NB4 (cell line): ENCODE measurements around the gene HBB.
"Not testable (repeated sequence)": the region's sequence is repeated elsewhere in the genome, so short reads cannot be mapped to it uniquely, and the experiment has no call there.

Experiments used
- DNase-seq: peaks from one replicate; pipeline ENCODE4 v3.0.0; 2010; ENCODE audit warnings: low read depth
- H3K4me3 ChIP-seq: one replicate; pipeline ENCODE4 v1.5.1; 2011; ENCODE audit warnings: mild to moderate bottlenecking, low read depth, low read length, moderate library complexity
- MYC ChIP-seq: IDR thresholded peaks from 2 replicates; pipeline ENCODE4 v1.6.1; 2011; ENCODE audit warnings: low read depth, low read length
- POLR2A ChIP-seq: IDR thresholded peaks from 2 replicates; pipeline ENCODE4 v1.6.1; 2011; ENCODE audit warnings: mild to moderate bottlenecking; ENCODE audit not compliant: insufficient read length; ENCODE audit errors: extremely low read depth
- TF ChIP-seq, protein P1 (sequence below): IDR thresholded peaks from one replicate; pipeline ENCODE4 v1.5.1; 2012; ENCODE audit warnings: low read depth, low read length
- TF ChIP-seq, protein P2 (sequence below): IDR thresholded peaks from 2 replicates; pipeline ENCODE4 v1.6.1; 2011; ENCODE audit warnings: low read depth, low read length

Gene HBB

DNA sequence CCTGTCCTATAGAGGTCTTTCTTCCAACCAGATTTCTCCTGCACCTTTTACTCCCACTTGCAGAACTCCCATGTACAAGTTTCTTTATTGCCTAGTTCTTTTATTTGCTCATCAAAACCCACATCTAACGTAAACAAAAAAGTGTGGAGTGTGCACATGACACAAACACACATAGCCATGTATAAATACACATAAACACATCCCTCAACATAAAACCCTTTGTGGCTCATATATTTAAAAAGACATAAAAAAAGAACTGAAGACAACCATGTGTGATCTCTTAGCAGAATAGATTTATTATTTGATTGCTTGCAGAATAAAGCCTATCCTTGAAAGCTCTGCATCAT, 26.0 kb upstream of the HBB start:
- DNase-seq: no peak
- TF ChIP-seq, protein P1, sequence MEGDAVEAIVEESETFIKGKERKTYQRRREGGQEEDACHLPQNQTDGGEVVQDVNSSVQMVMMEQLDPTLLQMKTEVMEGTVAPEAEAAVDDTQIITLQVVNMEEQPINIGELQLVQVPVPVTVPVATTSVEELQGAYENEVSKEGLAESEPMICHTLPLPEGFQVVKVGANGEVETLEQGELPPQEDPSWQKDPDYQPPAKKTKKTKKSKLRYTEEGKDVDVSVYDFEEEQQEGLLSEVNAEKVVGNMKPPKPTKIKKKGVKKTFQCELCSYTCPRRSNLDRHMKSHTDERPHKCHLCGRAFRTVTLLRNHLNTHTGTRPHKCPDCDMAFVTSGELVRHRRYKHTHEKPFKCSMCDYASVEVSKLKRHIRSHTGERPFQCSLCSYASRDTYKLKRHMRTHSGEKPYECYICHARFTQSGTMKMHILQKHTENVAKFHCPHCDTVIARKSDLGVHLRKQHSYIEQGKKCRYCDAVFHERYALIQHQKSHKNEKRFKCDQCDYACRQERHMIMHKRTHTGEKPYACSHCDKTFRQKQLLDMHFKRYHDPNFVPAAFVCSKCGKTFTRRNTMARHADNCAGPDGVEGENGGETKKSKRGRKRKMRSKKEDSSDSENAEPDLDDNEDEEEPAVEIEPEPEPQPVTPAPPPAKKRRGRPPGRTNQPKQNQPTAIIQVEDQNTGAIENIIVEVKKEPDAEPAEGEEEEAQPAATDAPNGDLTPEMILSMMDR: no peak
- TF ChIP-seq MYC: no peak
- TF ChIP-seq, protein P2, sequence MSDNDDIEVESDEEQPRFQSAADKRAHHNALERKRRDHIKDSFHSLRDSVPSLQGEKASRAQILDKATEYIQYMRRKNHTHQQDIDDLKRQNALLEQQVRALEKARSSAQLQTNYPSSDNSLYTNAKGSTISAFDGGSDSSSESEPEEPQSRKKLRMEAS: no peak
- TF ChIP-seq POLR2A: no peak
- H3K4me3 ChIP-seq: no peak overlapping the region

GRCh38 chr11:5252192-5252918, 25.5 kb upstream of the HBB start:
- no peak for DNase-seq
- H3K4me3 ChIP-seq: no peak overlapping the region
- TF ChIP-seq, protein P1: no peak
- TF ChIP-seq, protein P2: no peak
- TF ChIP-seq MYC: no peak
- no peak for TF ChIP-seq POLR2A

GRCh38 chr11:5251746-5252145, 24.9 kb upstream of the HBB start:
- DNase-seq: no peak
- no peak overlapping the region for H3K4me3 ChIP-seq
- TF ChIP-seq POLR2A: no peak
- TF ChIP-seq, protein P2: no peak

DNA sequence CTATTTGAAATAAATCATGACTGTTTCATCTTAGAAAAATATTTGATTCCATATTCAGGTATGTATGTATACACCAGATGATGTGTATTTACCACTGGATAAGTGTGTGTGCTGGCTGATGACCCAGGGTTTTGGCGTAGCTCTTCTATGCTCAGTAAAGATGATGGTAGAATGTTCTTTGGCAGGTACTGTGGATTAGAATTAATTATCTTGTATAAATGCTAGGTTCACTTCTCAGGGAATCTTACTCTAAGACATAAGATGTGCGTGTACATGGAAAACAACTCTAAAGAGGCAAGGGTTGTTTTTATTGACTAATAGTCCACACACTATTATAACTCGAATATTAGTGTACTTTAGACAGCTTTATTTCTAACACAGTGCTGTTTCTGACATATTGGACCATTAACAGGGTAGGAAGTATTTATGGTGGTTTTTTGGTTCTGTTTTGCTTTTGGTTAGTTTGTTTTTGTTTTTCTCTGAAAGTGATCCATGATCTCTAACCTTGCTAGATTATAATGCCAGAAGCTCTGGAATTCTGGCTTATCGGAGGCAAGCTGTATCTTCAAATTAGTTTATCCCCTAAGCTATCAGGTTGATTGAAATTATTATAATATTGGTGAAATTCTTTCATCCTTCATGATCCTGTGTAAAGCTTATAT, 23.8 kb upstream of the HBB start:
- no peak overlapping the region for H3K4me3 ChIP-seq
- TF ChIP-seq, protein P1: no peak
- TF ChIP-seq MYC (no peak), POLR2A (no peak)
- TF ChIP-seq, protein P2: no peak

GRCh38 chr11:5249807-5250396, 23.0 kb upstream of the HBB start, which contains the start of gene HBG1:
Gene HBG1, minus strand, starts transcription at chr11:5249857. Its CDS starts 53 bp downstream, at chr11:5249804.
- H3K4me3 ChIP-seq: not testable (repeated sequence)

More for the DNA sequence above, 23.8 kb upstream of the HBB start:
- no peak for DNase-seq

GRCh38 chr11:5248498-5248897, 21.6 kb upstream of the HBB start:
- not testable (repeated sequence) for H3K4me3 ChIP-seq, DNase-seq

More at GRCh38 chr11:5249807-5250396, 23.0 kb upstream of the HBB start, which contains the start of gene HBG1:
- DNase-seq: not testable (repeated sequence)

DNA sequence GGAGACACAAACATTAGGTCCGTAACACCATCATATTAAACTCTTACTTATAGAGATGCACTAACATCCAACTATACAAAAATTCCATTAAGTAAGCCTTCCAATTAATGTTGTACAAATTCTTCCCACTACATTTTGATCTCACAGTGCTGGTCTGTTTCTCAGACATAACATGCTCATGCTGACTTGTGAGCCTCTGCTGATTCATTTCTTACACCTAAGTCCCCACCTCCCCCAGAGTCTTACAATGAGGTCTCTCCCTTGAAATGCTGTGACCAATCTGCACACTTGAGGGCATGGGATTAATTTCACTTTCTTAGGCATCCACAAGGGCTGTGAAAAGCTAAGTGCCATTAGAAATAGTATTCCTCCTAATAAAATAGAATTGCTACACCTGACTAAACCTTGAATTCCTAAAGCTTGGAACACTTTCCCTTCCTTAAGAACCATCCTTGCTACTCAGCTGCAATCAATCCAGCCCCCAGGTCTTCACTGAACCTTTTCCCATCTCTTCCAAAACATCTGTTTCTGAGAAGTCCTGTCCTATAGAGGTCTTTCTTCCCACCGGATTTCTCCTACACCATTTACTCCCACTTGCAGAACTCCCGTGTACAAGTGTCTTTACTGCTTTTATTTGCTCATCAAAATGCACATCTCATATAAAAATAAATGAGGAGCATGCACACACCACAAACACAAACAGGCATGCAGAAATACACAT, 20.8 kb upstream of the HBB start:
- DNase-seq: no peak
- TF ChIP-seq, protein P1: no peak
- no peak for TF ChIP-seq POLR2A
- TF ChIP-seq MYC: no peak
- TF ChIP-seq, protein P2: no peak
- H3K4me3 ChIP-seq: no peak overlapping the region
